ENCODE results near the gene OR8K1.

Gene OR8K1

GRCh38 chr11:56375324-56375723 lies 29.5 kb downstream of the OR8K1 start, which contains the start of gene OR8U1:
TSS of gene OR8U1 (plus strand) at chr11:56375624. CDS start at chr11:56375624, 0 bp downstream.
- Histone ChIP-seq H2BK12ac (ENCODE audit: low read length in 2 of 2) (no peak within 1 kb of the TSS), H3K4me1 (ENCODE audit: control insufficient read depth, insufficient read depth, low read depth, low read length) (no peaks in the 10 kb centered on the region), H3K27ac (ENCODE audit: low read length, poor library complexity, severe bottlenecking) (no peak within 1 kb of the TSS), H2BK120ac (ENCODE audit: low read depth, low read length) (no peak within 1 kb of the TSS), H3K18ac (ENCODE audit: low read depth in 1 of 2, low read length in 2 of 2) (no peak within 1 kb of the TSS), H4K91ac (ENCODE audit: low read length) (no peak within 1 kb of the TSS), H3K36me3 (ENCODE audit: control insufficient read depth in 1 of 2, insufficient read depth in 2 of 2, low read depth in 1 of 2, low read length in 2 of 2) (no peaks in the 10 kb centered on the region), H3K9me3 (ENCODE audit: control insufficient read depth, low read length) (peaks cover 7% of the 10 kb centered on the region), H3K4ac (ENCODE audit: low read depth in 1 of 2, low read length in 2 of 2) (no peak within 1 kb of the TSS), H4K8ac (ENCODE audit: low read length) (no peak within 1 kb of the TSS), H2BK15ac (ENCODE audit: low read depth, poor library complexity, severe bottlenecking) (no peak within 1 kb of the TSS), H3K79me1 (replicated peaks; ENCODE audit: low read length, poor library complexity, severe bottlenecking) (no peaks in the 10 kb centered on the region), H2BK5ac (ENCODE audit: low read depth, low read length, poor library complexity, severe bottlenecking) (no peak within 1 kb of the TSS), H3K4me3 (ENCODE audit: insufficient read depth in 1 of 2, low read depth in 1 of 2, low read length in 2 of 2) (no peak within 1 kb of the TSS), H2AFZ (ENCODE audit: low read depth, low read length) (no peak within 1 kb of the TSS), H3K9ac (ENCODE audit: low read length) (no peak within 1 kb of the TSS), H3K4me2 (ENCODE audit: low read length, poor library complexity, severe bottlenecking) (no peak within 1 kb of the TSS), H2AK5ac (ENCODE audit: low read length, severe bottlenecking) (no peak within 1 kb of the TSS), H3K27me3 (ENCODE audit: control insufficient read depth in 1 of 2, insufficient read depth in 1 of 2, low read length in 2 of 2) (no peaks in the 10 kb centered on the region), H3K14ac (ENCODE audit: low read length in 2 of 2) (no peak within 1 kb of the TSS), H3K23ac (ENCODE audit: low read length in 2 of 2) (no peak within 1 kb of the TSS)
- DNase-seq = no peak
- 50% methylated on average over 1 of the region's 2 CpGs for WGBS

GRCh38 chr11:56380120-56380519 lies 34.3 kb downstream of the OR8K1 start:
- Histone ChIP-seq H3K18ac (ENCODE audit: low read depth in 1 of 2, low read length in 2 of 2) (no peak overlapping the region), H3K36me3 (ENCODE audit: control insufficient read depth in 1 of 2, insufficient read depth in 2 of 2, low read depth in 1 of 2, low read length in 2 of 2) (no peaks in the 10 kb centered on the region), H3K9ac (ENCODE audit: low read length) (no peak overlapping the region), H2BK5ac (ENCODE audit: low read depth, low read length, poor library complexity, severe bottlenecking) (no peak overlapping the region), H3K4me1 (ENCODE audit: control insufficient read depth, insufficient read depth, low read depth, low read length) (no peaks in the 10 kb centered on the region), H3K27ac (ENCODE audit: low read length, poor library complexity, severe bottlenecking) (no peak overlapping the region), H3K79me1 (replicated peaks; ENCODE audit: low read length, poor library complexity, severe bottlenecking) (no peaks in the 10 kb centered on the region), H2BK15ac (ENCODE audit: low read depth, poor library complexity, severe bottlenecking) (no peak overlapping the region), H2AK5ac (ENCODE audit: low read length, severe bottlenecking) (no peak overlapping the region), H3K4me3 (ENCODE audit: insufficient read depth in 1 of 2, low read depth in 1 of 2, low read length in 2 of 2) (no peak overlapping the region), H4K8ac (ENCODE audit: low read length) (no peak overlapping the region), H3K4ac (ENCODE audit: low read depth in 1 of 2, low read length in 2 of 2) (no peak overlapping the region), H3K14ac (ENCODE audit: low read length in 2 of 2) (no peak overlapping the region), H4K91ac (ENCODE audit: low read length) (no peak overlapping the region), H3K23ac (ENCODE audit: low read length in 2 of 2) (no peak overlapping the region), H2BK120ac (ENCODE audit: low read depth, low read length) (no peak overlapping the region), H3K4me2 (ENCODE audit: low read length, poor library complexity, severe bottlenecking) (no peak overlapping the region), H3K9me3 (ENCODE audit: control insufficient read depth, low read length) (peaks cover 7% of the 10 kb centered on the region), H2AFZ (ENCODE audit: low read depth, low read length) (no peak overlapping the region), H3K27me3 (ENCODE audit: control insufficient read depth in 1 of 2, insufficient read depth in 1 of 2, low read length in 2 of 2) (no peaks in the 10 kb centered on the region), H2BK12ac (ENCODE audit: low read length in 2 of 2) (no peak overlapping the region)
- DNase-seq = no peak
- no CpG with 5 or more reads among the region's 2 CpGs for WGBS

- Histone ChIP-seq H2BK15ac (ENCODE audit: low read depth, poor library complexity, severe bottlenecking) (no peak overlapping the region), H3K4me3 (ENCODE audit: insufficient read depth in 1 of 2, low read depth in 1 of 2, low read length in 2 of 2) (no peak overlapping the region), H3K4ac (ENCODE audit: low read depth in 1 of 2, low read length in 2 of 2) (no peak overlapping the region), H2AK5ac (ENCODE audit: low read length, severe bottlenecking) (no peak overlapping the region), H3K27ac (ENCODE audit: low read length, poor library complexity, severe bottlenecking) (no peak overlapping the region), H3K9ac (ENCODE audit: low read length) (no peak overlapping the region), H3K79me1 (replicated peaks; ENCODE audit: low read length, poor library complexity, severe bottlenecking) (no peaks in the 10 kb centered on the region), H3K4me1 (ENCODE audit: control insufficient read depth, insufficient read depth, low read depth, low read length) (no peaks in the 10 kb centered on the region), H2BK12ac (ENCODE audit: low read length in 2 of 2) (no peak overlapping the region), H4K91ac (ENCODE audit: low read length) (no peak overlapping the region), H3K9me3 (ENCODE audit: control insufficient read depth, low read length) (no peaks in the 10 kb centered on the region), H3K4me2 (ENCODE audit: low read length, poor library complexity, severe bottlenecking) (no peak overlapping the region), H3K14ac (ENCODE audit: low read length in 2 of 2) (no peak overlapping the region), H2AFZ (ENCODE audit: low read depth, low read length) (no peak overlapping the region), H3K36me3 (ENCODE audit: control insufficient read depth in 1 of 2, insufficient read depth in 2 of 2, low read depth in 1 of 2, low read length in 2 of 2) (no peaks in the 10 kb centered on the region), H3K23ac (ENCODE audit: low read length in 2 of 2) (no peak overlapping the region), H3K27me3 (ENCODE audit: control insufficient read depth in 1 of 2, insufficient read depth in 1 of 2, low read length in 2 of 2) (no peaks in the 10 kb centered on the region), H2BK120ac (ENCODE audit: low read depth, low read length) (no peak overlapping the region), H2BK5ac (ENCODE audit: low read depth, low read length, poor library complexity, severe bottlenecking) (no peak overlapping the region), H3K18ac (ENCODE audit: low read depth in 1 of 2, low read length in 2 of 2) (no peak overlapping the region), H4K8ac (ENCODE audit: low read length) (no peak overlapping the region)
- DNase-seq = no peak
- 93% methylated on average over 3 of the region's 3 CpGs for whole genome bisulfite sequencing
Observed at GRCh38 chr11:56394381-56394780, 48.5 kb downstream of the OR8K1 start.

- H3K4ac ChIP-seq (ENCODE audit: low read depth in 1 of 2, low read length in 2 of 2) = no peak overlapping the region
- no peak for DNase-seq
Observed at GRCh38 chr11:56396047-56396446, 50.2 kb downstream of the OR8K1 start.

More at GRCh38 chr11:56396047-56396446, 50.2 kb downstream of the OR8K1 start:
- no peak overlapping the region for H3K18ac ChIP-seq (ENCODE audit: low read depth in 1 of 2, low read length in 2 of 2)
- H3K36me3 ChIP-seq (ENCODE audit: control insufficient read depth in 1 of 2, insufficient read depth in 2 of 2, low read depth in 1 of 2, low read length in 2 of 2) = no peaks in the 10 kb centered on the region
- H2BK15ac ChIP-seq (ENCODE audit: low read depth, poor library complexity, severe bottlenecking) = no peak overlapping the region
- no peak overlapping the region for H4K91ac ChIP-seq (ENCODE audit: low read length)
- no peaks in the 10 kb centered on the region for H3K4me1 ChIP-seq (ENCODE audit: control insufficient read depth, insufficient read depth, low read depth, low read length)
- no peaks in the 10 kb centered on the region for H3K27me3 ChIP-seq (ENCODE audit: control insufficient read depth in 1 of 2, insufficient read depth in 1 of 2, low read length in 2 of 2)
- no peaks in the 10 kb centered on the region for H3K79me1 ChIP-seq (replicated peaks; ENCODE audit: low read length, poor library complexity, severe bottlenecking)
- H4K8ac ChIP-seq (ENCODE audit: low read length) = no peak overlapping the region
- H3K14ac ChIP-seq (ENCODE audit: low read length in 2 of 2) = no peak overlapping the region
- H3K27ac ChIP-seq (ENCODE audit: low read length, poor library complexity, severe bottlenecking) = no peak overlapping the region
- H2AFZ ChIP-seq (ENCODE audit: low read depth, low read length) = no peak overlapping the region
- H2BK5ac ChIP-seq (ENCODE audit: low read depth, low read length, poor library complexity, severe bottlenecking) = no peak overlapping the region
- no peak overlapping the region for H3K4me2 ChIP-seq (ENCODE audit: low read length, poor library complexity, severe bottlenecking)
- no peak overlapping the region for H2AK5ac ChIP-seq (ENCODE audit: low read length, severe bottlenecking)
- no peak overlapping the region for H2BK12ac ChIP-seq (ENCODE audit: low read length in 2 of 2)
- H3K23ac ChIP-seq (ENCODE audit: low read length in 2 of 2) = no peak overlapping the region
- H3K9ac ChIP-seq (ENCODE audit: low read length) = no peak overlapping the region
- H3K9me3 ChIP-seq (ENCODE audit: control insufficient read depth, low read length) = no peaks in the 10 kb centered on the region
- H2BK120ac ChIP-seq (ENCODE audit: low read depth, low read length) = no peak overlapping the region
- 56% methylated on average over 2 of the region's 3 CpGs for WGBS
- no peak overlapping the region for H3K4me3 ChIP-seq (ENCODE audit: insufficient read depth in 1 of 2, low read depth in 1 of 2, low read length in 2 of 2)

Data from mesenchymal stem cell (in vitro differentiated cells and primary cell).